Retinal pigment epithelial cell (primary cell): Measurements from ENCODE around the gene CPM.

Source experiments
- DNase-seq: peaks from one replicate; pipeline ENCODE4 v3.0.0-alpha.2; 2010; ENCODE audit warnings: low read depth
- H3K4me3 ChIP-seq: 2 replicates; pipeline ENCODE4 v1.5.1; 2011; ENCODE audit warnings: mild to moderate bottlenecking, low read length, control low read depth, moderate library complexity
- CTCF ChIP-seq: conservative IDR thresholded peaks from 2 replicates; pipeline ENCODE4 v1.5.1; 2011; ENCODE audit warnings: low read depth, low read length, control low read depth, inconsistent platforms

CPM gene

GRCh38 chr12:68956466-68956865 is 23.5 kb upstream of the CPM start:
- TF ChIP-seq CTCF = no peak
- H3K4me3 ChIP-seq = no peak overlapping the region
- DNase-seq = no peak

GRCh38 chr12:68954811-68955210 is 21.8 kb upstream of the CPM start:
- TF ChIP-seq CTCF = no peak
- no peak overlapping the region for H3K4me3 ChIP-seq
- no peak for DNase-seq

GRCh38 chr12:68953536-68953935 is 20.6 kb upstream of the CPM start:
- no peak for TF ChIP-seq CTCF
- DNase-seq = no peak
- H3K4me3 ChIP-seq = no peak overlapping the region

- TF ChIP-seq CTCF = no peak
- no peak for DNase-seq
- H3K4me3 ChIP-seq = no peak overlapping the region
Observed at GRCh38 chr12:68951652-68952051, 18.7 kb upstream of the CPM start.

GRCh38 chr12:68950511-68950910 is 17.5 kb upstream of the CPM start:
- no peak for DNase-seq
- no peak overlapping the region for H3K4me3 ChIP-seq
- no peak for TF ChIP-seq CTCF

GRCh38 chr12:68945255-68945654 is 12.3 kb upstream of the CPM start:
- no peak overlapping the region for H3K4me3 ChIP-seq
- TF ChIP-seq CTCF = no peak
- no peak for DNase-seq

- DNase-seq = no peak
- no peak for TF ChIP-seq CTCF
- H3K4me3 ChIP-seq = no peak overlapping the region
Observed at GRCh38 chr12:68944296-68945076, 11.5 kb upstream of the CPM start.
